ENCODE measurements around the gene FAXC. TPM values are rescaled to one million over a fixed set of nuclear protein-coding genes. Genes with fewer than 3 reads are reported as not detected.

The FAXC gene
- total and polyA plus RNA-seq, 2 donors (not counting 3 experiments of a cell fraction or from before 2014, with no cell fraction given), result 3.4 to 3.6 TPM

DNA sequence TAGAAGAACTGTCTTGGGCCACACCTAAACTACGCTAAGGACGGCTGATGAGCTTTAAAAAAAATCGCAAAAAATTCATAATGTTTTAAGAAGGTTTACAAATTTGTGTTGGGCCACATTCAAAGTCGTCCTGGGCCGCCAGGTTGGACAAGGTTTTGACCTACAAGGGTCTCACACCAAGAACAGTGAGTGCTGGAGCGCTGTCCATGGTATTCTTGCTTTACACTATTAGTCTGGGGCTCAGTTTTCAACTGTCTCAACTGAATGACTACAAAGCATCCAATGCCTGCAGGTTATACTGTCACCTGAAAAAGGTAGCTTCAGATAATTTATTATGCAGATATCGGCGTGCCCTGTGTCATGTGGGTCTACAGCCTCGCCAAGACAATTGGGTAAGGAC, 3.7 kb upstream of the FAXC start:
- no peak overlapping the region for H3K9ac ChIP-seq (replicated peaks; ENCODE audit: extremely low read depth, insufficient read depth, low read length)
- CTCF ChIA-PET, result interaction anchor here (0.8 to 2.5 kb wide), 4 partner anchors 8 to 27 kb away, joined by 3 to 17 read pairs (median 4); no protein-coding TSS in a partner anchor
- intact Hi-C loops (cut with micrococcal nuclease) (no loop called here), dilution Hi-C loops (cut with MboI; ENCODE audit: extremely low pct_ligation_motif_present, low sequenced_read_pairs) (no loop called here)
- no peaks in the 10 kb centered on the region for H3K79me2 ChIP-seq (ENCODE audit: control insufficient read depth, insufficient read depth, low read length)
- H3K9me1 ChIP-seq (replicated peaks; ENCODE audit: control insufficient read depth, extremely low read depth, insufficient read depth, low read length), result no peaks in the 10 kb centered on the region
- no peaks in the 10 kb centered on the region for H3K9me3 ChIP-seq (replicated peaks; ENCODE audit: control insufficient read depth, insufficient read depth, low read length)
- H3K36me3 ChIP-seq (ENCODE audit: control insufficient read depth in 2 of 2, extremely low read depth in 1 of 2, insufficient read depth in 2 of 2, low read length in 2 of 2), result no peaks in the 10 kb centered on the region
- H3K4me2 ChIP-seq (ENCODE audit: insufficient read depth, low read length), result no peak overlapping the region
- POLR2A ChIA-PET, result interaction anchor here (0.5 kb wide), 1 partner anchor 876 kb away, joined by 3 read pairs; no protein-coding TSS in a partner anchor
- no peak overlapping the region for H3K27ac ChIP-seq (ENCODE audit: insufficient read depth, low read depth, low read length)
- TF ChIP-seq POLR2A (IDR thresholded peaks at IDR 0.05; ENCODE audit: low read depth, low read length) (no peak), FOS (IDR thresholded peaks at IDR 0.05; ENCODE audit: borderline replicate concordance, insufficient read depth, low read length) (no peak), MYC (IDR thresholded peaks at IDR 0.05; ENCODE audit: low read depth, low read length) (no peak), POLR2AphosphoS5 (IDR thresholded peaks at IDR 0.05; ENCODE audit: insufficient read depth, low read depth, low read length) (no peak), JUN (IDR thresholded peaks at IDR 0.05; ENCODE audit: borderline replicate concordance, insufficient read depth, insufficient read length, low read depth) (no peak), EZH2 (IDR thresholded peaks at IDR 0.05; ENCODE audit: borderline replicate concordance, low read depth, low read length, severe bottlenecking) (no peak), GATA2 (IDR thresholded peaks at IDR 0.05; ENCODE audit: insufficient read depth, insufficient read length, low read depth, low read length) (no peak)
- TF ChIP-seq, protein P1, sequence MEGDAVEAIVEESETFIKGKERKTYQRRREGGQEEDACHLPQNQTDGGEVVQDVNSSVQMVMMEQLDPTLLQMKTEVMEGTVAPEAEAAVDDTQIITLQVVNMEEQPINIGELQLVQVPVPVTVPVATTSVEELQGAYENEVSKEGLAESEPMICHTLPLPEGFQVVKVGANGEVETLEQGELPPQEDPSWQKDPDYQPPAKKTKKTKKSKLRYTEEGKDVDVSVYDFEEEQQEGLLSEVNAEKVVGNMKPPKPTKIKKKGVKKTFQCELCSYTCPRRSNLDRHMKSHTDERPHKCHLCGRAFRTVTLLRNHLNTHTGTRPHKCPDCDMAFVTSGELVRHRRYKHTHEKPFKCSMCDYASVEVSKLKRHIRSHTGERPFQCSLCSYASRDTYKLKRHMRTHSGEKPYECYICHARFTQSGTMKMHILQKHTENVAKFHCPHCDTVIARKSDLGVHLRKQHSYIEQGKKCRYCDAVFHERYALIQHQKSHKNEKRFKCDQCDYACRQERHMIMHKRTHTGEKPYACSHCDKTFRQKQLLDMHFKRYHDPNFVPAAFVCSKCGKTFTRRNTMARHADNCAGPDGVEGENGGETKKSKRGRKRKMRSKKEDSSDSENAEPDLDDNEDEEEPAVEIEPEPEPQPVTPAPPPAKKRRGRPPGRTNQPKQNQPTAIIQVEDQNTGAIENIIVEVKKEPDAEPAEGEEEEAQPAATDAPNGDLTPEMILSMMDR (IDR thresholded peaks at IDR 0.05; ENCODE audit: extremely low read depth in 1 of 2, insufficient read depth in 1 of 2, low read depth in 1 of 2, low read length in 2 of 2), result no peak
- TF ChIP-seq, protein P2, sequence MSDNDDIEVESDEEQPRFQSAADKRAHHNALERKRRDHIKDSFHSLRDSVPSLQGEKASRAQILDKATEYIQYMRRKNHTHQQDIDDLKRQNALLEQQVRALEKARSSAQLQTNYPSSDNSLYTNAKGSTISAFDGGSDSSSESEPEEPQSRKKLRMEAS (IDR thresholded peaks at IDR 0.05; ENCODE audit: insufficient read depth, insufficient read length), result no peak
- FAIRE-seq, result no peak
- no peaks in the 10 kb centered on the region for H4K20me1 ChIP-seq (replicated peaks; ENCODE audit: control insufficient read depth, extremely low read depth, insufficient read depth, low read length)
- H3K27me3 ChIP-seq (ENCODE audit: control insufficient read depth in 2 of 2, insufficient read depth in 2 of 2, low read length in 2 of 2), result peaks cover 13 to 24% of the 10 kb centered on the region in 2 experiments
- no peak overlapping the region for H3K4me3 ChIP-seq (replicated peaks in 1 of 3; ENCODE audit: insufficient read depth in 1 of 3, low read depth in 1 of 3, low read length in 3 of 3)
- H2AFZ ChIP-seq (ENCODE audit: low read depth, low read length), result no peak overlapping the region
- no peak for DNase-seq (ENCODE audit: low read depth, low spot score)
- H3K4me1 ChIP-seq (ENCODE audit: control insufficient read depth, extremely low read depth, insufficient read depth, low read length), result peaks cover 12% of the 10 kb centered on the region
- BruUV-seq (replicated peaks), result no TSS peak

All from endothelial cell of umbilical vein (primary cell).